ENCODE data around the gene STPG3. TPM values are rescaled to one million over a fixed set of nuclear protein-coding genes. Genes with fewer than 3 reads are reported as not detected.

The STPG3 gene
- total and polyA plus RNA-seq, 2 of the 13 experiments (the other 11 are each of a cell fraction or from before 2014, with no cell fraction given), result not detected

DNA sequence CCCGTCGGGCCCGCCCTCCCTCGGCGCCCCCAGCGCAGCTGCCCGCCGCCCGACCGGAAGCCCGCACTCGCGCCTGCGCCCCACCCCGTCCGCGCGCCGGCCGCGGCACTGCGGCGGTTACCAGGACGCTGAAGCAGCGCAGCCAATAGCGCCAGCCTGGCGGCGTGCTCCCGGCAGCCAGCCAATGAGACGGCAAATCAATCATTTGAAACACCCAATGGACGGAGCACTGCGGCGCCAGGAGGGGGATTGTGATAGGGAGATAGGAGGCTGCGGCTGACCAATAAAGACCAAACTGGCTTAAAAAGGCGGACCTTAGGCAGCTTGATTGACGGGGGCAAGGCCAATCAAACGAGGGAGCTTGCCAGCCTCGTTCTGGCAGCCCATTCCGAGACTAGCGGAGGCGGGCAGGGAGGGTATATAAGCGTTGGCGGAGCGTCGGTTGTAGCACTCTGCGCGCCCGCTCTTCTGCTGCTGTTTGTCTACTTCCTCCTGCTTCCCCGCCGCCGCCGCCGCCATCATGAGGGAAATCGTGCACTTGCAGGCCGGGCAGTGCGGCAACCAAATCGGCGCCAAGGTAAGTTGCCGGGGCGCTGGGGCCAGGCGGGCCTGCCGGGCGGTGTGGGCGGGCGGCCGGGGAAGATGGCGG, 10.1 kb upstream of the STPG3 start, which contains the start of gene TUBB4B (continued):
- TF ChIP-seq ZNF609 (CRISPR knock-in tag; IDR thresholded peaks at IDR 0.05; ENCODE audit: borderline replicate concordance) (no peak), PCBP1 (IDR thresholded peaks at IDR 0.05; ENCODE audit: borderline replicate concordance, low read depth, low read length) (0 out of 2 replicates have a peak, but pooled peaks have one; percentile 57), ZFP90 (CRISPR knock-in tag; IDR thresholded peaks at IDR 0.05; ENCODE audit: borderline replicate concordance) (no peak), U2AF2 (IDR thresholded peaks at IDR 0.05; ENCODE audit: low read depth, low read length) (no peak), HOMEZ (CRISPR knock-in tag; IDR thresholded peaks at IDR 0.05; ENCODE audit: low read depth) (peak; percentile 46; the same call in 1 of the 2 replicates), JUNB (CRISPR knock-in tag; IDR thresholded peaks at IDR 0.05; ENCODE audit: borderline replicate concordance) (no peak), ZXDC (CRISPR knock-in tag; IDR thresholded peaks at IDR 0.05) (peak; percentile 52; the same call in 1 of the 2 replicates), HNF4A (CRISPR knock-in tag; IDR thresholded peaks at IDR 0.05) (0 out of 2 replicates have a peak, but pooled peaks have one; percentile 5), KLF12 (CRISPR knock-in tag; IDR thresholded peaks at IDR 0.05; ENCODE audit: borderline replicate concordance) (0 out of 2 replicates have a peak, but pooled peaks have one; percentile 17)
- TF ChIP-seq, protein P1, sequence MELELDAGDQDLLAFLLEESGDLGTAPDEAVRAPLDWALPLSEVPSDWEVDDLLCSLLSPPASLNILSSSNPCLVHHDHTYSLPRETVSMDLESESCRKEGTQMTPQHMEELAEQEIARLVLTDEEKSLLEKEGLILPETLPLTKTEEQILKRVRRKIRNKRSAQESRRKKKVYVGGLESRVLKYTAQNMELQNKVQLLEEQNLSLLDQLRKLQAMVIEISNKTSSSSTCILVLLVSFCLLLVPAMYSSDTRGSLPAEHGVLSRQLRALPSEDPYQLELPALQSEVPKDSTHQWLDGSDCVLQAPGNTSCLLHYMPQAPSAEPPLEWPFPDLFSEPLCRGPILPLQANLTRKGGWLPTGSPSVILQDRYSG (CRISPR knock-in tag; IDR thresholded peaks at IDR 0.05), result no peak
- TF ChIP-seq, protein P2, sequence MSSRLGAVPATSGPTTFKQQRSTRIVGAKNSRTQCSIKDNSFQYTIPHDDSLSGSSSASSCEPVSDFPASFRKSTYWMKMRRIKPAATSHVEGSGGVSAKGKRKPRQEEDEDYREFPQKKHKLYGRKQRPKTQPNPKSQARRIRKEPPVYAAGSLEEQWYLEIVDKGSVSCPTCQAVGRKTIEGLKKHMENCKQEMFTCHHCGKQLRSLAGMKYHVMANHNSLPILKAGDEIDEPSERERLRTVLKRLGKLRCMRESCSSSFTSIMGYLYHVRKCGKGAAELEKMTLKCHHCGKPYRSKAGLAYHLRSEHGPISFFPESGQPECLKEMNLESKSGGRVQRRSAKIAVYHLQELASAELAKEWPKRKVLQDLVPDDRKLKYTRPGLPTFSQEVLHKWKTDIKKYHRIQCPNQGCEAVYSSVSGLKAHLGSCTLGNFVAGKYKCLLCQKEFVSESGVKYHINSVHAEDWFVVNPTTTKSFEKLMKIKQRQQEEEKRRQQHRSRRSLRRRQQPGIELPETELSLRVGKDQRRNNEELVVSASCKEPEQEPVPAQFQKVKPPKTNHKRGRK (CRISPR knock-in tag; IDR thresholded peaks at IDR 0.05), result no peak
- TF ChIP-seq, protein P3, sequence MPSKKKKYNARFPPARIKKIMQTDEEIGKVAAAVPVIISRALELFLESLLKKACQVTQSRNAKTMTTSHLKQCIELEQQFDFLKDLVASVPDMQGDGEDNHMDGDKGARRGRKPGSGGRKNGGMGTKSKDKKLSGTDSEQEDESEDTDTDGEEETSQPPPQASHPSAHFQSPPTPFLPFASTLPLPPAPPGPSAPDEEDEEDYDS (CRISPR knock-in tag; IDR thresholded peaks at IDR 0.05), result peak; percentile 97
- TF ChIP-seq, protein P4, sequence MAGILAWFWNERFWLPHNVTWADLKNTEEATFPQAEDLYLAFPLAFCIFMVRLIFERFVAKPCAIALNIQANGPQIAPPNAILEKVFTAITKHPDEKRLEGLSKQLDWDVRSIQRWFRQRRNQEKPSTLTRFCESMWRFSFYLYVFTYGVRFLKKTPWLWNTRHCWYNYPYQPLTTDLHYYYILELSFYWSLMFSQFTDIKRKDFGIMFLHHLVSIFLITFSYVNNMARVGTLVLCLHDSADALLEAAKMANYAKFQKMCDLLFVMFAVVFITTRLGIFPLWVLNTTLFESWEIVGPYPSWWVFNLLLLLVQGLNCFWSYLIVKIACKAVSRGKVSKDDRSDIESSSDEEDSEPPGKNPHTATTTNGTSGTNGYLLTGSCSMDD (CRISPR knock-in tag; IDR thresholded peaks at IDR 0.05), result 0 out of 2 replicates have a peak, but pooled peaks have one; percentile 65
- TF ChIP-seq, protein P5, sequence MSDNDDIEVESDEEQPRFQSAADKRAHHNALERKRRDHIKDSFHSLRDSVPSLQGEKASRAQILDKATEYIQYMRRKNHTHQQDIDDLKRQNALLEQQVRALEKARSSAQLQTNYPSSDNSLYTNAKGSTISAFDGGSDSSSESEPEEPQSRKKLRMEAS (IDR thresholded peaks at IDR 0.05), result no peak

Measured in HepG2 (cell line).